IgD-negative memory B cell (primary cell): Measurements from ENCODE around the gene SCAPER. TPM values are rescaled to one million over a fixed set of nuclear protein-coding genes. Genes with fewer than 3 reads are reported as not detected.

ENCODE experiments used
- H3K27ac Mint-ChIP-seq, 3 donors: one replicate each; pipeline ENCODE4 v1.8.0; 2020 to 2022; ENCODE audit warnings: mild to moderate bottlenecking in 3 of 3, mixed read lengths in 3 of 3, moderate library complexity in 1 of 3
- H3K27me3 Mint-ChIP-seq: one replicate; pipeline ENCODE4 v1.8.0; 2021; ENCODE audit warnings: mixed read lengths
- H3K36me3 Mint-ChIP-seq: one replicate; pipeline ENCODE4 v1.8.0; 2020; ENCODE audit warnings: mild to moderate bottlenecking, mixed read lengths
- H3K4me1 Mint-ChIP-seq, 3 donors: one replicate each; pipeline ENCODE4 v1.8.0; 2020 to 2022; ENCODE audit warnings: mixed read lengths in 3 of 3, mild to moderate bottlenecking in 1 of 3
- H3K4me3 Mint-ChIP-seq, 4 donors: one replicate each; pipeline ENCODE4 v1.8.0; 2020 to 2022; ENCODE audit warnings: mild to moderate bottlenecking in 4 of 4, mixed read lengths in 4 of 4, moderate library complexity in 3 of 4
- H3K9me3 Mint-ChIP-seq, 3 donors: one replicate each; pipeline ENCODE4 v1.8.0; 2020 to 2021; ENCODE audit warnings: mixed read lengths in 3 of 3, mild to moderate bottlenecking in 1 of 3
- polyA plus RNA-seq: library from polyadenylated mRNA; unstranded; fragments of 300-500 nt; fragmentation: Illumina TruSeq; gene quantifications from one replicate; pipeline ENCODE4 v1.2.3, GENCODE V29; 2021

The SCAPER gene
- polyA plus RNA-seq, 1 donor from 2014 or later = 25.6 TPM

GRCh38 chr15:76386926-76387325 is 518.2 kb downstream of the SCAPER start:
- H3K9me3 Mint-ChIP-seq = no peaks in the 10 kb centered on the region
- H3K27me3 Mint-ChIP-seq = no peaks in the 10 kb centered on the region
- no peak overlapping the region for H3K4me3 Mint-ChIP-seq
- peaks cover 17% of the 10 kb centered on the region for H3K36me3 Mint-ChIP-seq
- no peak overlapping the region for H3K27ac Mint-ChIP-seq
- H3K4me1 Mint-ChIP-seq = peaks cover 0 to 1% (median 0%) of the 10 kb centered on the region in 3 donors

- Mint-ChIP-seq H3K4me3 (no peak overlapping the region), H3K4me1 (peaks cover 0 to 1% (median 0%) of the 10 kb centered on the region in 3 donors), H3K27ac (no peak overlapping the region), H3K9me3 (no peaks in the 10 kb centered on the region), H3K36me3 (peaks cover 19% of the 10 kb centered on the region), H3K27me3 (no peaks in the 10 kb centered on the region)
These were observed 519.0 kb downstream of the SCAPER start for GRCh38 chr15:76386178-76386577.

GRCh38 chr15:76384409-76384808 is 520.7 kb downstream of the SCAPER start:
- peaks cover 26% of the 10 kb centered on the region for H3K36me3 Mint-ChIP-seq
- no peak overlapping the region for H3K27ac Mint-ChIP-seq

GRCh38 chr15:76382987-76383728 is 522.0 kb downstream of the SCAPER start:
- Mint-ChIP-seq H3K27ac (no peak overlapping the region), H3K36me3 (peaks cover 21% of the 10 kb centered on the region)

More at GRCh38 chr15:76384409-76384808, 520.7 kb downstream of the SCAPER start:
- Mint-ChIP-seq H3K4me1 (peaks cover 0 to 1% (median 0%) of the 10 kb centered on the region in 3 donors), H3K27me3 (no peaks in the 10 kb centered on the region), H3K9me3 (no peaks in the 10 kb centered on the region), H3K4me3 (no peak overlapping the region)

GRCh38 chr15:76381366-76381765 is 523.8 kb downstream of the SCAPER start:
- no peak overlapping the region for H3K27ac Mint-ChIP-seq
- H3K36me3 Mint-ChIP-seq = peaks cover 17% of the 10 kb centered on the region
- H3K4me1 Mint-ChIP-seq = no peaks in the 10 kb centered on the region
- H3K4me3 Mint-ChIP-seq = no peak overlapping the region
- H3K9me3 Mint-ChIP-seq = peaks cover 0 to 2% (median 0%) of the 10 kb centered on the region in 3 donors
- H3K27me3 Mint-ChIP-seq = no peaks in the 10 kb centered on the region

More at GRCh38 chr15:76382987-76383728, 522.0 kb downstream of the SCAPER start:
- Mint-ChIP-seq H3K4me1 (no peaks in the 10 kb centered on the region), H3K27me3 (no peaks in the 10 kb centered on the region), H3K4me3 (no peak overlapping the region), H3K9me3 (peaks cover 0 to 2% (median 0%) of the 10 kb centered on the region in 3 donors)

GRCh38 chr15:76380249-76380648 is 524.9 kb downstream of the SCAPER start:
- peaks cover 0 to 2% (median 0%) of the 10 kb centered on the region in 3 donors for H3K9me3 Mint-ChIP-seq
- no peak overlapping the region for H3K4me3 Mint-ChIP-seq
- H3K27me3 Mint-ChIP-seq = no peaks in the 10 kb centered on the region
- H3K4me1 Mint-ChIP-seq = no peaks in the 10 kb centered on the region
- H3K27ac Mint-ChIP-seq = no peak overlapping the region
- peaks cover 17% of the 10 kb centered on the region for H3K36me3 Mint-ChIP-seq

- H3K9me3 Mint-ChIP-seq = peaks cover 0 to 2% (median 0%) of the 10 kb centered on the region in 3 donors
- no peak overlapping the region for H3K27ac Mint-ChIP-seq
- peaks cover 15% of the 10 kb centered on the region for H3K36me3 Mint-ChIP-seq
- no peaks in the 10 kb centered on the region for H3K4me1 Mint-ChIP-seq
- no peaks in the 10 kb centered on the region for H3K27me3 Mint-ChIP-seq
- H3K4me3 Mint-ChIP-seq = no peak overlapping the region
These were observed 526.4 kb downstream of the SCAPER start for GRCh38 chr15:76378691-76379090.

- no peaks in the 10 kb centered on the region for H3K4me1 Mint-ChIP-seq
- peaks cover 0 to 2% (median 0%) of the 10 kb centered on the region in 3 donors for H3K9me3 Mint-ChIP-seq
- no peak overlapping the region for H3K4me3 Mint-ChIP-seq
- peaks cover 15% of the 10 kb centered on the region for H3K36me3 Mint-ChIP-seq
- no peak overlapping the region for H3K27ac Mint-ChIP-seq
- no peaks in the 10 kb centered on the region for H3K27me3 Mint-ChIP-seq
These were observed 527.4 kb downstream of the SCAPER start for GRCh38 chr15:76377751-76378150.

- no peak overlapping the region for H3K27ac Mint-ChIP-seq
- H3K9me3 Mint-ChIP-seq = peaks cover 0 to 2% (median 0%) of the 10 kb centered on the region in 3 donors
- no peaks in the 10 kb centered on the region for H3K27me3 Mint-ChIP-seq
- H3K4me1 Mint-ChIP-seq = no peaks in the 10 kb centered on the region
- H3K4me3 Mint-ChIP-seq = no peak overlapping the region
- H3K36me3 Mint-ChIP-seq = peaks cover 17% of the 10 kb centered on the region
These were observed 527.9 kb downstream of the SCAPER start for GRCh38 chr15:76377217-76377616.

- Mint-ChIP-seq H3K4me1 (no peaks in the 10 kb centered on the region), H3K27ac (no peak overlapping the region), H3K4me3 (no peak overlapping the region), H3K9me3 (peaks cover 0 to 2% (median 0%) of the 10 kb centered on the region in 3 donors), H3K27me3 (no peaks in the 10 kb centered on the region), H3K36me3 (peaks cover 21% of the 10 kb centered on the region)
These were observed 528.3 kb downstream of the SCAPER start for GRCh38 chr15:76376816-76377215.

- Mint-ChIP-seq H3K9me3 (peaks cover 0 to 2% (median 0%) of the 10 kb centered on the region in 3 donors), H3K27ac (no peak overlapping the region), H3K36me3 (peaks cover 20% of the 10 kb centered on the region), H3K27me3 (no peaks in the 10 kb centered on the region), H3K4me1 (no peaks in the 10 kb centered on the region), H3K4me3 (no peak overlapping the region)
These were observed 529.1 kb downstream of the SCAPER start for GRCh38 chr15:76376029-76376428.

GRCh38 chr15:76368122-76368621 is 537.0 kb downstream of the SCAPER start:
- H3K9me3 Mint-ChIP-seq = no peaks in the 10 kb centered on the region
- H3K36me3 Mint-ChIP-seq = peaks cover 11% of the 10 kb centered on the region
- H3K4me3 Mint-ChIP-seq = no peak overlapping the region
- H3K27me3 Mint-ChIP-seq = no peaks in the 10 kb centered on the region
- no peak overlapping the region for H3K27ac Mint-ChIP-seq
- H3K4me1 Mint-ChIP-seq = no peaks in the 10 kb centered on the region

GRCh38 chr15:76366714-76367113 is 538.4 kb downstream of the SCAPER start:
- H3K9me3 Mint-ChIP-seq = no peaks in the 10 kb centered on the region
- H3K36me3 Mint-ChIP-seq = peaks cover 7% of the 10 kb centered on the region
- H3K4me1 Mint-ChIP-seq = no peaks in the 10 kb centered on the region
- H3K4me3 Mint-ChIP-seq = no peak overlapping the region
- H3K27me3 Mint-ChIP-seq = no peaks in the 10 kb centered on the region
- H3K27ac Mint-ChIP-seq = no peak overlapping the region

- Mint-ChIP-seq H3K4me1 (no peaks in the 10 kb centered on the region), H3K9me3 (no peaks in the 10 kb centered on the region), H3K27ac (no peak overlapping the region), H3K4me3 (no peak overlapping the region), H3K36me3 (peaks cover 6% of the 10 kb centered on the region), H3K27me3 (no peaks in the 10 kb centered on the region)
These were observed 541.9 kb downstream of the SCAPER start for GRCh38 chr15:76363251-76363650.

GRCh38 chr15:76360416-76360815 is 544.7 kb downstream of the SCAPER start:
- peaks cover 11% of the 10 kb centered on the region for H3K36me3 Mint-ChIP-seq
- no peaks in the 10 kb centered on the region for H3K27me3 Mint-ChIP-seq
- H3K4me3 Mint-ChIP-seq = no peak overlapping the region
- peak overlapping the region in 1 of 3 donors; percentile 20 for H3K27ac Mint-ChIP-seq
- H3K9me3 Mint-ChIP-seq = no peaks in the 10 kb centered on the region
- no peaks in the 10 kb centered on the region for H3K4me1 Mint-ChIP-seq

- no peaks in the 10 kb centered on the region for H3K27me3 Mint-ChIP-seq
- H3K27ac Mint-ChIP-seq = peak overlapping the region in 1 of 3 donors; percentile 46
- no peaks in the 10 kb centered on the region for H3K9me3 Mint-ChIP-seq
- H3K4me1 Mint-ChIP-seq = no peaks in the 10 kb centered on the region
- peaks cover 12% of the 10 kb centered on the region for H3K36me3 Mint-ChIP-seq
- H3K4me3 Mint-ChIP-seq = no peak overlapping the region
These were observed 546.0 kb downstream of the SCAPER start for GRCh38 chr15:76359152-76359551.
